ENCODE data around the gene KRT85.

Gene KRT85

DNA sequence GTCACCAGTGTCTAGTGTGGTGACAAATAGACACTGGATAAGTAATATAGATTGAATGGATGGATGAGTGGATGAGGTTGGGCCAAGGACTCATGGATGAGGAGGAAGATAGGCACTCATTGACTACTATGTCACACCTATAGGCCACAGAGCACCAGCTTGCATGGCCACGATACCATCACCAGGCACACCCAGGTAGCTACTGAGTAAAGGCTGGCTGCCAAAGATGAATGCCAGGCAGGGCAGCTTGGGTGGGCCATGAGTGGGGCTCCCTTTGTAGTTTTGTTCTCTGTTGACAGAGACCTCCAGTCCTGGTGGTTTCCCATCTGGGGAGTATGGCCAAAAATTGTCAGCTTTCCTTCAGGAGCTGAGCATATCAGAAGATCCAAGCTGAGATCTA is 34.9 kb downstream of the KRT85 start:
- Histone ChIP-seq H3K36me3 (ENCODE audit: control insufficient read depth in 5 of 5, insufficient read depth in 5 of 5, low read length in 5 of 5) (no peaks in the 10 kb centered on the region), H3K4me1 (ENCODE audit: control insufficient read depth in 5 of 5, insufficient read depth in 5 of 5, low read length in 5 of 5) (no peaks in the 10 kb centered on the region), H3K4me3 (ENCODE audit: low read depth in 1 of 5, low read length in 5 of 5) (no peak overlapping the region), H3K27me3 (ENCODE audit: control insufficient read depth in 5 of 5, insufficient read depth in 4 of 5, low read length in 5 of 5) (peaks cover 0 to 10% (median 3%) of the 10 kb centered on the region in 5 donors), H3K9ac (ENCODE audit: low read length in 5 of 5) (no peak overlapping the region), H3K9me3 (ENCODE audit: control insufficient read depth in 5 of 5, low read length in 5 of 5) (peaks cover 6 to 11% (median 8%) of the 10 kb centered on the region in 5 donors), H3K27ac (ENCODE audit: low read depth, low read length) (no peak overlapping the region)

DNA sequence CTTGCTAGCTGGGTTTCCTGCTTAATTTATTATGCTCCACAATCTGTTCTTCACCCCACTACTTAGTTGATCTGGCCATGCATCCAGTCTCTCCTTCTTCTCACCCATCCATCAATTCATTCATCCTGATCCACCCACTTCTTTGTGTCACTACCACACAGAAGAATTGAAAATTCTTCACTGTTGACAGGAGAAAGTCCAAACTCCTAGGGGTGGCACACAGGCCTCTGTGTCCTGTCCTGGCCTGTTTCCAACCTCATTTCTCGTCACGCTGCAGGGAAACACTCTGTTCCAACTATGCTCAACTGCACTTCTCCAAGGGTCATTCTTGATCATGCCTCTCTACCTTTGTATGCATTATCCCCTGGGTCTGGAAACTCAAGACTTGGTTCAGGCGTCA is 35.4 kb downstream of the KRT85 start:
- no peak overlapping the region for H3K27ac ChIP-seq (ENCODE audit: low read depth, low read length)
- H3K27me3 ChIP-seq (ENCODE audit: control insufficient read depth in 5 of 5, insufficient read depth in 4 of 5, low read length in 5 of 5): peaks cover 0 to 13% (median 3%) of the 10 kb centered on the region in 5 donors
- H3K36me3 ChIP-seq (ENCODE audit: control insufficient read depth in 5 of 5, insufficient read depth in 5 of 5, low read length in 5 of 5): no peaks in the 10 kb centered on the region
- H3K4me1 ChIP-seq (ENCODE audit: control insufficient read depth in 5 of 5, insufficient read depth in 5 of 5, low read length in 5 of 5): no peaks in the 10 kb centered on the region
- H3K9ac ChIP-seq (ENCODE audit: low read length in 5 of 5): no peak overlapping the region
- H3K4me3 ChIP-seq (ENCODE audit: low read depth in 1 of 5, low read length in 5 of 5): no peak overlapping the region
- H3K9me3 ChIP-seq (ENCODE audit: control insufficient read depth in 5 of 5, low read length in 5 of 5): peaks cover 2 to 11% (median 8%) of the 10 kb centered on the region in 5 donors

DNA sequence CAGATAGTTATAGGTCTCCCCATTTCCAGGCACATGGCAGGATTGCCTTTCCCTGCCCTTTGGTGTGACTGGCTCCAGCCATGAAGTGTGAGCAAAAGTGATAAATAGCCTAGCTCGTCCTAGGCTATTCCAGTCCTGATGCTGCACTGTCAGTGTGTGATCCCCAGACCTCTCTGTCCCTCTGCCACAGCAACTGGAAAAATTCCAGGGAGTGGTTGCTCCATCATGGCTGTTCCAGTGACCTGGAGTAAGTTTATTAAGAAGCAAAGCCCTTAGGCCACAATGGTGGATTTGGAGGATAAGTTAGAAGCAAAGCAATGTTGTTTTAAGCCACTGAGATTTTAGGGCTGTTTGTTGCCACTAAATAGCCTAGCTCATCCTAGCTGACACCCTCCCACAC is 36.2 kb downstream of the KRT85 start:
- H3K27me3 ChIP-seq (ENCODE audit: control insufficient read depth in 5 of 5, insufficient read depth in 4 of 5, low read length in 5 of 5): peaks cover 0 to 15% (median 3%) of the 10 kb centered on the region in 5 donors
- H3K4me1 ChIP-seq (ENCODE audit: control insufficient read depth in 5 of 5, insufficient read depth in 5 of 5, low read length in 5 of 5): no peaks in the 10 kb centered on the region
- H3K36me3 ChIP-seq (ENCODE audit: control insufficient read depth in 5 of 5, insufficient read depth in 5 of 5, low read length in 5 of 5): no peaks in the 10 kb centered on the region
- H3K9ac ChIP-seq (ENCODE audit: low read length in 5 of 5): no peak overlapping the region
- peaks cover 0 to 8% (median 7%) of the 10 kb centered on the region in 5 donors for H3K9me3 ChIP-seq (ENCODE audit: control insufficient read depth in 5 of 5, low read length in 5 of 5)
- no peak overlapping the region for H3K27ac ChIP-seq (ENCODE audit: low read depth, low read length)
- no peak overlapping the region for H3K4me3 ChIP-seq (ENCODE audit: low read depth in 1 of 5, low read length in 5 of 5)

DNA sequence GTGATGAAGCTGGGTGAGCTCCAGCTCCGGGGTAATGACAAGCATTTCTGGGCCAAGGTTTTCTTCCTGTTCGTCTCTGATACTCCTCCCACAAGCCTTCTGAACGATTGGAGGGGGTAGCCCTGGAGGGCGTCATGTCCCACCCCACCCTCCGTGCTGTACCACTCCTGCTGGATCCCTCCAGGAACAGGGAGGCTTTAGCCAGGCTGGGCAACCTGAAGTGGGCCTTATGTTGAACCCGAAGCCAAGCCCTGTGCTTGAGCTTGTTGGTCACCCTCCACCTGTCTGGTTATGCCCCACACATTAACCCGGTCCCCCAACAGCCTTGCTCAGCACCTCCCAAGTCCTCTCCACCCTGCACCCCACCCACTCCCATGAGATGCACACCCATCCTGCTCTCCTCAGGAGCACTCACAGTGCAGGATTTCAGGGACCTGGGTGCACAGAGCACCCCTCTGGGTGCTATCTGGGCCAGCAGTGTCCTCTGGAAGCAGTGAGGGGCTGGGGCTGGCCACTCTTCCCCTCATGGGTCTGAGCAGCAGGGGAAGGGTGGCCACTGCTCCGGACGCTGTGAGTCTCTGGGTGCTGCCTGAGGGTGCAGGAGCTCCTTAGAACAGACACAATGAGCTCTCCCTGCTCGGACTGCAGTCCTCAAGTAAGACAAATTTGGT is 39.3 kb downstream of the KRT85 start:
- H3K9me3 ChIP-seq (ENCODE audit: control insufficient read depth in 5 of 5, low read length in 5 of 5): no peaks in the 10 kb centered on the region
- peaks cover under 1 to 31% (median 6%) of the 10 kb centered on the region in 5 donors for H3K27me3 ChIP-seq (ENCODE audit: control insufficient read depth in 5 of 5, insufficient read depth in 4 of 5, low read length in 5 of 5)
- no peak overlapping the region for H3K27ac ChIP-seq (ENCODE audit: low read depth, low read length)

DNA sequence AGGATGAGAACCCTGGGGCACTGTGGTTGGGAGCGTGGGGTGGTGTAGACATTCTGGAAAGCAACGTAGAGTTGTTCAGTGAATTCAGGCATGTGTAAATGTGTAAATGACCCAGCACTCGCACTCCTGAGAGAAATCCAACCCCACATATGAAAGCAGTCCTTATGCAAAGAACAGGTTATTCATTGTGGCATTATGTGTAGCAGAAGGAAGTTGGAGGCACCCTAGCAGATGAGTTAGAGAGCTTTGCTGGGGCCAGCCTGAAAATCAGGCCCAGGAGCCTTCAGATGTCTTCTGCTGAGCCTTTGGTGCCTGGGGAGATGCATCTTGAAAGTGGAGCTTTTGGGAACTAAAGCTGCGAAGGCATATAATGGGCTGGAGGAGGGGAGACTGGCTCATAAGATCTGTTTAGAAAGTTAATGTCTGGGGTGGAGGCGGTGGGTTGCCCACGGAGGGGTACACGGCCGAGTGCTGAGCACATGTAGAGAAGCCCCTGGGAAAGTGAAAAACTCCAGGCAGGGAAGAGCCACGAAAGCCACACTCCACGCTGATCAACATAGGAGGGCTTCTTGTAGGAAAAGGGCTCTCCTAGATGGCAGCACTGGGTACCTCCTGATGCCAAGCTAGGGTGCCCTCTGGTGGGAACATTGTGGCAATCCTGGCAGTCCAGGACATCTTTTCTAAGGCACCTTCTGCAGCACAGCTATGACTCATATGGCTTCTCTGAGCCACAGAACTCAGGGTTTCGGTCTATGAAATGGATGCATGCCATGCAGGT is 40.0 kb downstream of the KRT85 start:
- Histone ChIP-seq H3K9ac (ENCODE audit: low read length in 5 of 5) (no peak overlapping the region), H3K9me3 (ENCODE audit: control insufficient read depth in 5 of 5, low read length in 5 of 5) (no peaks in the 10 kb centered on the region), H3K4me1 (ENCODE audit: control insufficient read depth in 5 of 5, insufficient read depth in 5 of 5, low read length in 5 of 5) (no peaks in the 10 kb centered on the region), H3K27me3 (ENCODE audit: control insufficient read depth in 5 of 5, insufficient read depth in 4 of 5, low read length in 5 of 5) (peaks cover 6 to 36% (median 12%) of the 10 kb centered on the region in 5 donors), H3K4me3 (ENCODE audit: low read depth in 1 of 5, low read length in 5 of 5) (no peak overlapping the region), H3K27ac (ENCODE audit: low read depth, low read length) (no peak overlapping the region), H3K36me3 (ENCODE audit: control insufficient read depth in 5 of 5, insufficient read depth in 5 of 5, low read length in 5 of 5) (no peaks in the 10 kb centered on the region)

More for the DNA sequence above, 39.3 kb downstream of the KRT85 start:
- Histone ChIP-seq H3K9ac (ENCODE audit: low read length in 5 of 5) (no peak overlapping the region), H3K4me3 (ENCODE audit: low read depth in 1 of 5, low read length in 5 of 5) (no peak overlapping the region), H3K36me3 (ENCODE audit: control insufficient read depth in 5 of 5, insufficient read depth in 5 of 5, low read length in 5 of 5) (no peaks in the 10 kb centered on the region), H3K4me1 (ENCODE audit: control insufficient read depth in 5 of 5, insufficient read depth in 5 of 5, low read length in 5 of 5) (no peaks in the 10 kb centered on the region)

DNA sequence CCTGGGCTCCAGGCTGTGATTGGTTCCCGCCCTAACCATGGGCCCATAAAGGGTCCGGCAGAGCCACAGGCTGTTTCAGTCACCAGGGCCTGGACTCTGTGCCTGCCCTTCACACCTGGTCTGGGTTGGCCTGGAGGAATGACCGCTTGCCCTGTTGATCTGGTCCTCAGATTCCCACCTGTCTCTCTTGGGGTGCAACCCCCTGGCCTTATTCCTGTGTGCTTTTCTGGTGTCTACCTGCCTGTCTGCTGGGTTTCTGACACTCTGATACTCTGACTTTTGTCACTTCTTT is 43.2 kb downstream of the KRT85 start:
- Histone ChIP-seq H3K9me3 (ENCODE audit: control insufficient read depth in 5 of 5, low read length in 5 of 5) (no peaks in the 10 kb centered on the region), H3K9ac (ENCODE audit: low read length in 5 of 5) (no peak overlapping the region), H3K4me1 (ENCODE audit: control insufficient read depth in 5 of 5, insufficient read depth in 5 of 5, low read length in 5 of 5) (no peaks in the 10 kb centered on the region), H3K27me3 (ENCODE audit: control insufficient read depth in 5 of 5, insufficient read depth in 4 of 5, low read length in 5 of 5) (peaks cover 22 to 60% (median 36%) of the 10 kb centered on the region in 5 donors), H3K4me3 (ENCODE audit: low read depth in 1 of 5, low read length in 5 of 5) (no peak overlapping the region), H3K36me3 (ENCODE audit: control insufficient read depth in 5 of 5, insufficient read depth in 5 of 5, low read length in 5 of 5) (no peaks in the 10 kb centered on the region), H3K27ac (ENCODE audit: low read depth, low read length) (no peak overlapping the region)

DNA sequence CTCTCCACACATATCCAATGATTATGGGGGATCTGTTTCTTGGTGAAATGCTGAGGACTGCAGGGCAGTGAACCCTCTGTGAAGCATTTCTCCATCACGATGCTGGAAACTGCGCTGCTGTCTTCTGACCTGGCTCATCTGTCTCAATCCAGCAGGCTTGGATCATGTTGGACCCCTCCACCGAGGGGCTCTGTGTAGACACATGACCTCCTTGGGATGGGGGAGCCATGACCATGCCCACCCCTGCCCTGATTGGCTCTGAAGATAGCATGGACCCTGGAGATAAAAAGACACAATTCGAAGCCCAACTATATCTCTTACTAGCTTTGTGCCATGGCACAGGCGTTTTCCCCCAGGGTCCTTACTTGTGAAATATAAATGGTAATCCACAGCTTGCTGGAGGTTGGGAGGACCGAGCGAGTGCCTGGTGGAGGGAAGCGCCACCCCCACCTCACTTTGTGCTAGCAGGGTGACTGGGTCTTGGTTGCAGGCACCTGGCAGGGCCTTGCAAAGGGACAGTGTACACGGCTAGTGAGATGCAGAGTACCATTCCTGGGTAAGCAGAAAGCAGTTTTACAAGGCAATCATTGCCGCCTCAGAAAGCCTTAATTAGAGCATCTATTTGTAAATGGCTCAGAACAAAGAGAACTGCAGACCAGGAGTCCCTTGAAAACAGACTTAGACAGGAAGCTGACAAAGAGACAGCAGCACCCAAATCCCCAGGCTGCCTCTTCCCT is 43.7 kb downstream of the KRT85 start:
- Histone ChIP-seq H3K27me3 (ENCODE audit: control insufficient read depth in 5 of 5, insufficient read depth in 4 of 5, low read length in 5 of 5) (peaks cover 25 to 60% (median 40%) of the 10 kb centered on the region in 5 donors), H3K36me3 (ENCODE audit: control insufficient read depth in 5 of 5, insufficient read depth in 5 of 5, low read length in 5 of 5) (no peaks in the 10 kb centered on the region), H3K9ac (ENCODE audit: low read length in 5 of 5) (no peak overlapping the region), H3K27ac (ENCODE audit: low read depth, low read length) (no peak overlapping the region), H3K4me3 (ENCODE audit: low read depth in 1 of 5, low read length in 5 of 5) (no peak overlapping the region), H3K4me1 (ENCODE audit: control insufficient read depth in 5 of 5, insufficient read depth in 5 of 5, low read length in 5 of 5) (no peaks in the 10 kb centered on the region), H3K9me3 (ENCODE audit: control insufficient read depth in 5 of 5, low read length in 5 of 5) (no peaks in the 10 kb centered on the region)

DNA sequence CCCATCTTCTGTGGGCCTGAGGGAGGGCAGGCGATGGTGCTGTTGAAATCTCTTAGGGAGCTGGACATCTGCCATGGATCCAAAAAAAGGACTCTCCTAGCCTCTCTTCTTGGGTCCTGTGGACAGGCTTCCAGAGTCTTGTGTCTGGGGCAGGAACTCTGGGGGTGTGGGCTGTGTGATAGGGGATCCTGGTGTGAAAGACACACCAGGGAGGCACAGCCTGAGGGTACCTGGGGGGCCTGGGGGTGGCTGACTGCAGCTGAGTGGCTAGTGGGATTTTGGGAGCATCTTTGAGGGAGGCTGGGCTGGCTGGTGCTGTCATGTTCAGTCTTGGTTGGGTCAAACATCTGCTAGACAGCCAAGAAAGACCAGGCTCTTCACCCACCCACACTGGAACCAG is 44.3 kb downstream of the KRT85 start:
- Histone ChIP-seq H3K4me3 (ENCODE audit: low read depth in 1 of 5, low read length in 5 of 5) (no peak overlapping the region), H3K36me3 (ENCODE audit: control insufficient read depth in 5 of 5, insufficient read depth in 5 of 5, low read length in 5 of 5) (no peaks in the 10 kb centered on the region), H3K9ac (ENCODE audit: low read length in 5 of 5) (no peak overlapping the region), H3K4me1 (ENCODE audit: control insufficient read depth in 5 of 5, insufficient read depth in 5 of 5, low read length in 5 of 5) (no peaks in the 10 kb centered on the region), H3K27ac (ENCODE audit: low read depth, low read length) (no peak overlapping the region), H3K9me3 (ENCODE audit: control insufficient read depth in 5 of 5, low read length in 5 of 5) (no peaks in the 10 kb centered on the region), H3K27me3 (ENCODE audit: control insufficient read depth in 5 of 5, insufficient read depth in 4 of 5, low read length in 5 of 5) (peaks cover 25 to 62% (median 40%) of the 10 kb centered on the region in 5 donors)

DNA sequence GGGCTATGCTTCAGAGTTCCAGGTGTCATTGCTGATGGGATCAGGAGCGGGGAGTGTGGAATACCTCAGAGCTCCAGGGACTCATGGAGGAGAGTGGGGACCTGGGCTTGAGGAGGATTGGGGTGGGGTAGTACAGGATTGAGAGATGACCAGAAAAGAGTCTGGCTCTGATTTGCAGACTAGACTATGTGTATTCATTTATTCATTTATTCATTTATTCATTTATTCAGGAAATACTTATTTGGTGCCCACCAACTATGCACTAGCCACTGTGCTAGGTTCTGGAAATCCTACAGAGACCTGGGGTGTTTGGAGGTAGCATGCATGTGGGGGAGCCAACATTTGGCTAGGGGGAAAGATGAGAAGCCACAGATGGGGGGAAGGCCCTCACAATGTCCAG is 45.2 kb downstream of the KRT85 start:
- Histone ChIP-seq H3K4me3 (ENCODE audit: low read depth in 1 of 5, low read length in 5 of 5) (no peak overlapping the region), H3K36me3 (ENCODE audit: control insufficient read depth in 5 of 5, insufficient read depth in 5 of 5, low read length in 5 of 5) (no peaks in the 10 kb centered on the region), H3K27ac (ENCODE audit: low read depth, low read length) (no peak overlapping the region), H3K9me3 (ENCODE audit: control insufficient read depth in 5 of 5, low read length in 5 of 5) (no peaks in the 10 kb centered on the region), H3K9ac (ENCODE audit: low read length in 5 of 5) (no peak overlapping the region), H3K27me3 (ENCODE audit: control insufficient read depth in 5 of 5, insufficient read depth in 4 of 5, low read length in 5 of 5) (peaks cover 25 to 61% (median 40%) of the 10 kb centered on the region in 5 donors), H3K4me1 (ENCODE audit: control insufficient read depth in 5 of 5, insufficient read depth in 5 of 5, low read length in 5 of 5) (no peaks in the 10 kb centered on the region)

DNA sequence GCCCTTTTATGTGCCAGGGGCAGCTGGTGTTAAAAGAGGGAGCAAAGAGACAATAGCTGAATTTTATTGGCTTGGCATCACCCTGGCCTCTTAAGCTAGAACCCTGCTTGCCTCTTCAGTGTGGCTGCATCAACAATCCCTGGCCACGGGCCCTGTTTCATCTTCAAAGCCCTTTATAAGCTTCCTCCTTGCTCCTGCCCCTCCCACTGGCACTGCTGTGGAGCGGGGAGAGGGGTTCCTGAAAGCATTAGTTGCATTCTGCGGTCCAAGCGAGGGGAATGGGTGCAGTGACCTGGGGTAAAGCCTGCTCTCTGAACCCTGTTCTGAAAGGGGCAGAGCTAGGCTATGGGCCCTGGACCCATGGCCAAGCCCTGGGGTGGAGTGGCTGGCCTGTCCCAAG is 45.9 kb downstream of the KRT85 start:
- H3K36me3 ChIP-seq (ENCODE audit: control insufficient read depth in 5 of 5, insufficient read depth in 5 of 5, low read length in 5 of 5): no peaks in the 10 kb centered on the region
- no peak overlapping the region for H3K9ac ChIP-seq (ENCODE audit: low read length in 5 of 5)
- no peak overlapping the region for H3K27ac ChIP-seq (ENCODE audit: low read depth, low read length)
- no peaks in the 10 kb centered on the region for H3K9me3 ChIP-seq (ENCODE audit: control insufficient read depth in 5 of 5, low read length in 5 of 5)
- no peaks in the 10 kb centered on the region for H3K4me1 ChIP-seq (ENCODE audit: control insufficient read depth in 5 of 5, insufficient read depth in 5 of 5, low read length in 5 of 5)
- peaks cover 25 to 56% (median 40%) of the 10 kb centered on the region in 5 donors for H3K27me3 ChIP-seq (ENCODE audit: control insufficient read depth in 5 of 5, insufficient read depth in 4 of 5, low read length in 5 of 5)
- no peak overlapping the region for H3K4me3 ChIP-seq (ENCODE audit: low read depth in 1 of 5, low read length in 5 of 5)

All from subcutaneous abdominal adipose tissue (tissue), 5 donors.